ENCODE data around the gene GOLGA5. TPM values are rescaled to one million over a fixed set of nuclear protein-coding genes. Genes with fewer than 3 reads are reported as not detected.
A peak's percentile ranks its signal among the peaks of the same experiment; 100 is the strongest.

The GOLGA5 gene
- total RNA-seq, 1 donor from 2014 or later: 41.1 TPM

- Mint-ChIP-seq H3K9me3 (ENCODE audit: unreplicated experiment) (no peaks in the 10 kb centered on the region), H3K4me3 (ENCODE audit: unreplicated experiment) (no peak overlapping the region), H3K36me3 (ENCODE audit: unreplicated experiment) (no peaks in the 10 kb centered on the region), H3K4me1 (ENCODE audit: unreplicated experiment) (peaks cover 2% of the 10 kb centered on the region), H3K27me3 (ENCODE audit: unreplicated experiment) (peaks cover 62% of the 10 kb centered on the region), H3K27ac (ENCODE audit: unreplicated experiment) (no peak overlapping the region)
- peak; percentile 44 for TF ChIP-seq CTCF (IDR thresholded peaks at IDR 0.05)
- no peak for DNase-seq (ENCODE audit: extremely low spot score, unreplicated experiment)
Observed at GRCh38 chr14:92880851-92881250, 86.7 kb downstream of the GOLGA5 start.

DNA sequence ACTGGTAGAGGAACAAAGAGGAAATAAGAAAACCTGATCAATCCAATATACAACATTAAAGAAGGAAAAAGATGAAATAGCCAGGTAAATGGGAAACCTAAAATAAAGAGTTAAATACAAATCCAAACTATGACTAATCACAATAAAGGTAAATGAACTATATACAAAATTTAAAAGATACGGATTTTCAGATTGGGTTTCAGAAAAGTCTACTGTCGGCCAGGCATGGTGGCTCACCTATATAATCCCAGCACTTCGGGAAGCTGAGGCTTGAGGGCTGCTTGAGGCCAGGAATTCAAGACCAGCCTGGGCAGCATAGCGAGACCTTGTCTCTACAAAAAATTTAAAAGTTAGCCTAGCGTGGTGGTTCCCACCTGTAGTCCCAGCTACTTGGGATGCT is 89.0 kb downstream of the GOLGA5 start:
- Mint-ChIP-seq H3K9me3 (ENCODE audit: unreplicated experiment) (no peaks in the 10 kb centered on the region), H3K4me3 (ENCODE audit: unreplicated experiment) (no peak overlapping the region), H3K4me1 (ENCODE audit: unreplicated experiment) (no peaks in the 10 kb centered on the region), H3K27ac (ENCODE audit: unreplicated experiment) (no peak overlapping the region), H3K36me3 (ENCODE audit: unreplicated experiment) (no peaks in the 10 kb centered on the region), H3K27me3 (ENCODE audit: unreplicated experiment) (peaks cover 49% of the 10 kb centered on the region)
- DNase-seq (ENCODE audit: extremely low spot score, unreplicated experiment): no peak
- TF ChIP-seq CTCF (IDR thresholded peaks at IDR 0.05): no peak

GRCh38 chr14:92884410-92884809 is 90.3 kb downstream of the GOLGA5 start:
- no peak overlapping the region for H3K27ac Mint-ChIP-seq (ENCODE audit: unreplicated experiment)
- no peak for DNase-seq (ENCODE audit: extremely low spot score, unreplicated experiment)
- H3K27me3 Mint-ChIP-seq (ENCODE audit: unreplicated experiment): peaks cover 52% of the 10 kb centered on the region
- no peaks in the 10 kb centered on the region for H3K9me3 Mint-ChIP-seq (ENCODE audit: unreplicated experiment)
- TF ChIP-seq CTCF (IDR thresholded peaks at IDR 0.05): no peak
- H3K4me3 Mint-ChIP-seq (ENCODE audit: unreplicated experiment): no peak overlapping the region
- H3K36me3 Mint-ChIP-seq (ENCODE audit: unreplicated experiment): no peaks in the 10 kb centered on the region
- H3K4me1 Mint-ChIP-seq (ENCODE audit: unreplicated experiment): no peaks in the 10 kb centered on the region

DNA sequence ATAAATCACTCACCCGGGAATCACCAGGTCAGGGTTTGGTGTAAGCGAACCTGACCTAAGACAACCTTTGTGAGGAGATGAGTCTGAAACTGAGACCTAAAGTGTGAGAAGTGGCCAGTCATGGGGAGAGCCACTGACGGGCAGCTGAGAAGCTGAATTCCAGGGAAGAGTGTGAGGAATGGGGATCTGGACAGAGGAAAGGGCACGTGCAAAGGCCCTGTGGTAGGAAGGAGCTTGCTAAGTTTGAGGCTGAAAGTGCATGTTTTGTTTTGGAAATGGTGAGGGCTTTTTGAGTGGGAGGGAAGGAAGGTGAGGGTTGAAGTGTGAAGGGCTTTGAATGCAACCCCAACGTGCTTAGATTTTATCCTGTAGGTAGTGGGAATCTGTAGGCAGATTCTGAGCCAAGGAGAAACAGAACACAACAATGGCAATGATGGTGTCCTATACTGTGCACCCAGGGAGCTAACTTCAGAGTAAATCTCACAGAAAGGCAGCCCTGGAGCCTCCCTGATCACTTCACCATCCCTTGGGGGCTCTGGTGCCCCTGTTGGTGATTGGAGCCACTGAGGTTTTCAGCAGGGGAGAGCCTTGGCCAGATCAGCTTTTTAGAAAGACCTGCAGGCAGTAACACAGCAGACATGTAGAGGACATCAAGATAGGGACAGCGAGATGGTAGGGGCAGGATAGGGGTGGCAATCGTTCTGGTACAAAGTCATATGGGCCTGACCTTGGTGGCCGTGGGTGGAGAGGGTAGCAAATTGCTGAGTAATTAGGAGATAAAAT is 91.4 kb downstream of the GOLGA5 start:
- Mint-ChIP-seq H3K27ac (ENCODE audit: unreplicated experiment) (no peak overlapping the region), H3K36me3 (ENCODE audit: unreplicated experiment) (no peaks in the 10 kb centered on the region), H3K27me3 (ENCODE audit: unreplicated experiment) (peaks cover 47% of the 10 kb centered on the region), H3K4me3 (ENCODE audit: unreplicated experiment) (no peak overlapping the region), H3K4me1 (ENCODE audit: unreplicated experiment) (no peaks in the 10 kb centered on the region), H3K9me3 (ENCODE audit: unreplicated experiment) (no peaks in the 10 kb centered on the region)
- no peak for TF ChIP-seq CTCF (IDR thresholded peaks at IDR 0.05)
- DNase-seq (ENCODE audit: extremely low spot score, unreplicated experiment): no peak

DNA sequence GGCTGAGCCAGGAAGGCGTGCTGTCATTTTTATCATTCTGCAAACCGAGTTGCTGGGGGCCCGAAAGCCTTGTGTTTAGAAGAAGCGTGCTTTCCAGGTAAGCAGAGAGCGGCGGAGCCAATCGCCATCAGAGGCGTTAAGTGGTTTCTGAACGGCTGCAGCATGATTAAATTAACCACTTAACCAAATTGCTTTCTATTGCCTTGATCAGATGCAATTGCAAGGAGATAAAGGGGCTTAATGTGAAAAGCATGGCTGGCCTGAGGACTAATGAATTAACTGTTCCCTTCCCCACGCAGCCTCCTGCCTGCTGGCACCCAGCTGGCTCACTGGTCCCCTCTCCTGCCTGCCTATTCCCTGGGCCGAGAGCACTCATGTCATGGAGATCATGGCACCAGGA is 92.2 kb downstream of the GOLGA5 start:
- H3K4me1 Mint-ChIP-seq (ENCODE audit: unreplicated experiment): no peaks in the 10 kb centered on the region
- no peak for DNase-seq (ENCODE audit: extremely low spot score, unreplicated experiment)
- no peak overlapping the region for H3K4me3 Mint-ChIP-seq (ENCODE audit: unreplicated experiment)
- H3K9me3 Mint-ChIP-seq (ENCODE audit: unreplicated experiment): no peaks in the 10 kb centered on the region
- no peaks in the 10 kb centered on the region for H3K36me3 Mint-ChIP-seq (ENCODE audit: unreplicated experiment)
- H3K27ac Mint-ChIP-seq (ENCODE audit: unreplicated experiment): no peak overlapping the region
- no peak for TF ChIP-seq CTCF (IDR thresholded peaks at IDR 0.05)
- H3K27me3 Mint-ChIP-seq (ENCODE audit: unreplicated experiment): peaks cover 40% of the 10 kb centered on the region

Measured in osteocyte (in vitro differentiated cells).